ENCODE data around the gene CHEK2.

- TF ChIP-seq CTCF (IDR thresholded peaks at IDR 0.05) (no peak), POLR2AphosphoS5 (IDR thresholded peaks at IDR 0.05; ENCODE audit: insufficient read depth in 1 of 2, low read depth in 1 of 2) (peak in 1 of 2 donors; percentile 88), POLR2A (IDR thresholded peaks at IDR 0.05) (no peak)
These were observed 29.5 kb downstream of the CHEK2 start for GRCh38 chr22:28711820-28712777.

All from vagina (tissue), 2 donors.